Germinal center (tissue), 1 donor: ENCODE results near the gene FAM90A26.
"Not testable (repeated sequence)": the region's sequence is repeated elsewhere in the genome, so short reads cannot be mapped to it uniquely, and the experiment has no call there.

Source experiments
- DNase-seq: peaks from one replicate; pipeline ENCODE4 v3.0.0; 2012; ENCODE audit warnings: mixed read lengths, low spot score

Gene FAM90A26

DNA sequence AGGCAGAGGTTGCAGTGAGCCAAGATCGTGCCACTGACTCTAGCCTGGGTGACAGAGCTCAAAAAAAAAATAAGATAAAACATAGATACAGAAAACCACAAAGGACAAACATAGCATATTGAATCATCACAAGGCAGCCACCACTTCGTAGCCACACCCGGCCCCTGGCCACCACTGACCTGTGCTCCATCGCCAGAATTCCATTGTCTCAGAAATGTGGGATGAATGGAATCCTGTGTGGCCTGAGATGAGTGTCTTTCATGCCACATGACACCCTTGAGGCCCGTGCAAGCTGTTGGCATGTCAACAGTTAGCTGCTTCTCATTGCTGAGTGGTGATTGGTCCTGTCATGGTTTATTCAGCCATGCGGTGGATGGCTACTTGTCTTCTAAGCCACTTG lies 10.2 kb upstream of the FAM90A26 start:
- DNase-seq: not testable (repeated sequence)

DNA sequence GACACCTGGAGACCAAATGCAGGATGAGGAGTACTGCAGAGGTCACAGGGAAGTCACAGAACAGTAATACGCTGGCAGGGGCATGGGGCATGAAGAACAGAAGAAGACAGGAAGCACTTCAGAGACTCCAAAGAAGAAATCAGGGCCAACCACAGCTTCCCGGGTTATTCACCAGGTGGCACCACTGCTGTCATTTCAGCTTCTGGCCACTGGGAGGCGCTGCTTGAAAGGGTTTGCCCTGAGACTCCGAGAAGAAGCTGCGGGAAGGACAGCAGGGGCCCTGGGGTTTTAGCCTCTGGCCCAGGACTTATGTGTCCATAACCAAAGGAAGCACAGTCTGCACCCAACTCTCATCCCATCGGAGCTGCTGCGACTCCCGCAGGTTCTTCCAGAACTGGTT lies 4.2 kb upstream of the FAM90A26 start:
- not testable (repeated sequence) for DNase-seq

DNA sequence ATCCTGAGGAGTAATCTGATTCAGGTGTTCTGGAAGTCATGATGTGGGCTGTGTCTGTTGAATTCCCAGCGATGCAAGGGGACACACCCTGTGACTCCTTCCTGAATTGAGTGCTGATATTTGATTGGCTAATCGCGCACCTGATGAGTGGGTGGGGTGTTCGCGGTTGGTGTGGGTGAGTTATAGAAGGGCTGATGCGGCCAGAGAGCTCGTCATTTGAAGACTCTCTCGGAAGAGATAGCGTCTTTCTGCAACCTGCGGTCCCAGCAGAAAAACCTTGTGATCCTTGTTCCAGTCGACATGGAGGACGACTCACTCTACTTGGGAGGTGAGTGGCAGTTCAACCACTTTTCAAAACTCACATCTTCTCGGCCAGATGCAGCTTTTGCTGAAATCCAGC lies 40.1 kb downstream of the FAM90A26 start, which contains the start of gene USP17L10:
Gene USP17L10 (plus strand): TSS at position 301 of the 400 bp plus-strand sequence. CDS start 0 bp downstream, at position 301.
- not testable (repeated sequence) for DNase-seq

DNA sequence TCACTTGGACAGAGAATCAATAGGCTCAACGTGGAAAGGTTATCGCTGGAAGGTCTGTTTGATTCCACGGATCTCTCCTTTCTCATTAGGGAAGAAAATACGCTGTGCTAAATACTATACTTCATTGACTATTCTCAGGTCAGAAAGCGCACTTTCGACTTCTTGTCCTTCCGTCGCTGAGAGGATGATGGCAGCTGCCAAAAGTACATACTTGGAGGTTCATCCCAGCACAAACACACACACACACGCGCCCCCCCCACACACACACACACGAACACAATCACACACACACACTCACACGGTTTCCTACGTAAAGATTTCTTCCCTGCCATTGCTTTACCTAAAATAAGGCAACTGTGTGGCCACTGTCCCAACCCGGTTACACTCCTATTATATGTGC lies 44.5 kb downstream of the FAM90A26 start:
- not testable (repeated sequence) for DNase-seq

DNA sequence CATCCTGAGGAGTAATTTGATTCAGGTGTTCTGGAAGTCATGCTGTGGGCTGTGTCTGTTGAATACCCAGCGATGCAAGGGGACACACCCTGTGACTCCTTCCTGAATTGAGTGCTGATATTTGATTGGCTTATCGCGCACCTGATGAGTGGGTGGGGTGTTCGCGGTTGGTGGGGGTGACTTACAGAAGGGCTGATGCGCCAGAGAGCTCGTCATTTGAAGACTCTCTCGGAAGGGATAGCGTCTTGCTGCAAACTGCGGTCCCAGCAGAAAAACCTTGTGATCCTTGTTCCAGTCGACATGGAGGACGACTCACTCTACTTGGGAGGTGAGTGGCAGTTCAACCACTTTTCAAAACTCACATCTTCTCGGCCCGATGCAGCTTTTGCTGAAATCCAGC lies 44.9 kb downstream of the FAM90A26 start, which contains the start of gene USP17L11:
Gene USP17L11 (plus strand): TSS at position 301 of the 400 bp plus-strand sequence. CDS start 0 bp downstream, at position 301.
- not testable (repeated sequence) for DNase-seq

DNA sequence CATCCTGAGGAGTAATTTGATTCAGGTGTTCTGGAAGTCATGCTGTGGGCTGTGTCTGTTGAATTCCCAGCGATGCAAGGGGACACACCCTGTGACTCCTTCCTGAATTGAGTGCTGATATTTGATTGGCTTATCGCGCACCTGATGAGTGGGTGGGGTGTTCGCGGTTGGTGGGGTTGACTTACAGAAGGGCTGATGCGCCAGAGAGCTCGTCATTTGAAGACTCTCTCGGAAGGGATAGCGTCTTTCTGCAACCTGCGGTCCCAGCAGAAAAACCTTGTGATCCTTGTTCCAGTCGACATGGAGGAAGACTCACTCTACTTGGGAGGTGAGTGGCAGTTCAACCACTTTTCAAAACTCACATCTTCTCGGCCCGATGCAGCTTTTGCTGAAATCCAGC lies 49.6 kb downstream of the FAM90A26 start, which contains the start of gene USP17L12:
Gene USP17L12 (plus strand): TSS at position 301 of the 400 bp plus-strand sequence. CDS start 0 bp downstream, at position 301.
- not testable (repeated sequence) for DNase-seq

DNA sequence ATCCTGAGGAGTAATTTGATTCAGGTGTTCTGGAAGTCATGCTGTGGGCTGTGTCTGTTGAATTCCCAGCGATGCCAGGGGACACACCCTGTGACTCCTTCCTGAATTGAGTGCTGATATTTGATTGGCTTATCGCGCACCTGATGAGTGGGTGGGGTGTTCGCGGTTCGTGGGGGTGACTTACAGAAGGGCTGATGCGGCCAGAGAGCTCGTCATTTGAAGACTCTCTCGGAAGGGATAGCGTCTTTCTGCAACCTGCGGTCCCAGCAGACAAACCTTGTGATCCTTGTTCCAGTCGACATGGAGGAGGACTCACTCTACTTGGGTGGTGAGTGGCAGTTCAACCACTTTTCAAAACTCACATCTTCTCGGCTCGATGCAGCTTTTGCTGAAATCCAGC lies 54.4 kb downstream of the FAM90A26 start, which contains the start of gene USP17L13:
Gene USP17L13 (plus strand): TSS at position 301 of the 400 bp plus-strand sequence. CDS start 0 bp downstream, at position 301.
- DNase-seq: not testable (repeated sequence)
